Measurements from ENCODE around the gene RTN4R. TPM values are rescaled to one million over a fixed set of nuclear protein-coding genes. Genes with fewer than 3 reads are reported as not detected.

RTN4R gene
- total and polyA plus RNA-seq, 9 of the 15 experiments (the other 6 are each of a cell fraction or from before 2014, with no cell fraction given) = 0.04 to 2.8 (median 1.4) TPM; not detected in 3

- TF ChIP-seq E2F8 (IDR thresholded peaks at IDR 0.05; ENCODE audit: low read depth, partially characterized antibody) = no peak
- no peak for TF ChIP-seq ZNF586 (CRISPR knock-in tag; conservative IDR thresholded peaks at IDR 0.05)
- no peak for TF ChIP-seq DDX20 (tag; IDR thresholded peaks at IDR 0.05; ENCODE audit: low read depth)
- no peak for TF ChIP-seq MYBL2 (IDR thresholded peaks at IDR 0.05; ENCODE audit: low read depth)
- no peak for TF ChIP-seq MYBL2 (CRISPR knock-in tag; IDR thresholded peaks at IDR 0.05; ENCODE audit: borderline replicate concordance)
- no peak for TF ChIP-seq RBM34 (IDR thresholded peaks at IDR 0.05; ENCODE audit: borderline replicate concordance, insufficient read depth, low read length)
- no peak for TF ChIP-seq SNAPC5 (CRISPR knock-in tag; IDR thresholded peaks at IDR 0.05)
- TF ChIP-seq MGA (IDR thresholded peaks at IDR 0.05) = no peak
- TF ChIP-seq TCF3 (CRISPR knock-in tag; IDR thresholded peaks at IDR 0.05) = no peak
- no peak for TF ChIP-seq ZNF717 (CRISPR knock-in tag; IDR thresholded peaks at IDR 0.05)
- TF ChIP-seq NRF1 (conservative IDR thresholded peaks at IDR 0.05 in 1 of 2, IDR thresholded peaks at IDR 0.05 in 1 of 2) = peak in 1 of 2 experiments; percentile 8; a peak in 1 of 4 replicates
- no peak for TF ChIP-seq E2F4 (CRISPR knock-in tag; IDR thresholded peaks at IDR 0.05; ENCODE audit: low read depth)
Observed at GRCh38 chr22:20206709-20207215, 61.4 kb downstream of the RTN4R start (continued).

Data from K562 (cell line).